ENCODE results near the gene ACBD5.
"Not testable (repeated sequence)": the region's sequence is repeated elsewhere in the genome, so short reads cannot be mapped to it uniquely, and the experiment has no call there.

Gene ACBD5

GRCh38 chr10:27240212-27241009 lies at the start of gene ACBD5:
Gene ACBD5, minus strand, starts transcription at chr10:27240797. Its CDS starts 109 bp downstream, at chr10:27240688.
- no peak for TF ChIP-seq ZNF274 (IDR thresholded peaks at IDR 0.05; ENCODE audit: low read depth, low read length)
- H3K4me3 ChIP-seq (ENCODE audit: low read length), result peak within 1 kb of the TSS; percentile 77

- H3K4me3 ChIP-seq (ENCODE audit: low read length), result no peak overlapping the region
- TF ChIP-seq ZNF274 (IDR thresholded peaks at IDR 0.05; ENCODE audit: low read depth, low read length), result no peak
Observed at GRCh38 chr10:27285093-27285492, 44.5 kb upstream of the ACBD5 start.

- TF ChIP-seq ZNF274 (IDR thresholded peaks at IDR 0.05; ENCODE audit: low read depth, low read length), result no peak
- no peak overlapping the region for H3K4me3 ChIP-seq (ENCODE audit: low read length)
Observed at GRCh38 chr10:27276581-27276980, 36.0 kb upstream of the ACBD5 start.

- H3K4me3 ChIP-seq (ENCODE audit: low read length), result not testable (repeated sequence)
Observed at GRCh38 chr10:27266025-27266424, 25.4 kb upstream of the ACBD5 start.

GRCh38 chr10:27262788-27263187 lies 22.2 kb upstream of the ACBD5 start:
- not testable (repeated sequence) for H3K4me3 ChIP-seq (ENCODE audit: low read length)

GRCh38 chr10:27258838-27259812 lies 18.5 kb upstream of the ACBD5 start:
- TF ChIP-seq ZNF274 (IDR thresholded peaks at IDR 0.05; ENCODE audit: low read depth, low read length), result no peak
- peak overlapping the region; percentile 54; the same call in 1 of the 2 replicates for H3K4me3 ChIP-seq (ENCODE audit: low read length)

- H3K4me3 ChIP-seq (ENCODE audit: low read length), result peak overlapping the region; percentile 54; the same call in 1 of the 2 replicates
Observed at GRCh38 chr10:27258492-27258837, 17.9 kb upstream of the ACBD5 start.

GRCh38 chr10:27256299-27257189 lies 15.9 kb upstream of the ACBD5 start:
- TF ChIP-seq ZNF274 (IDR thresholded peaks at IDR 0.05; ENCODE audit: low read depth, low read length), result no peak
- H3K4me3 ChIP-seq (ENCODE audit: low read length), result no peak overlapping the region

More at GRCh38 chr10:27258492-27258837, 17.9 kb upstream of the ACBD5 start:
- TF ChIP-seq ZNF274 (IDR thresholded peaks at IDR 0.05; ENCODE audit: low read depth, low read length), result no peak

GRCh38 chr10:27253576-27253975 lies 13.0 kb upstream of the ACBD5 start:
- H3K4me3 ChIP-seq (ENCODE audit: low read length), result no peak overlapping the region

GRCh38 chr10:27252267-27253000 lies 11.8 kb upstream of the ACBD5 start:
- no peak for TF ChIP-seq ZNF274 (IDR thresholded peaks at IDR 0.05; ENCODE audit: low read depth, low read length)
- H3K4me3 ChIP-seq (ENCODE audit: low read length), result peak overlapping the region; percentile 68; the same call in 1 of the 2 replicates

More at GRCh38 chr10:27253576-27253975, 13.0 kb upstream of the ACBD5 start:
- TF ChIP-seq ZNF274 (IDR thresholded peaks at IDR 0.05; ENCODE audit: low read depth, low read length), result no peak

GRCh38 chr10:27251554-27251953 lies 11.0 kb upstream of the ACBD5 start:
- no peak for TF ChIP-seq ZNF274 (IDR thresholded peaks at IDR 0.05; ENCODE audit: low read depth, low read length)
- no peak overlapping the region for H3K4me3 ChIP-seq (ENCODE audit: low read length)

GRCh38 chr10:27248215-27248614 lies 7.6 kb upstream of the ACBD5 start:
- no peak for TF ChIP-seq ZNF274 (IDR thresholded peaks at IDR 0.05; ENCODE audit: low read depth, low read length)
- H3K4me3 ChIP-seq (ENCODE audit: low read length), result no peak overlapping the region

- no peak overlapping the region for H3K4me3 ChIP-seq (ENCODE audit: low read length)
- TF ChIP-seq ZNF274 (IDR thresholded peaks at IDR 0.05; ENCODE audit: low read depth, low read length), result no peak
Observed at GRCh38 chr10:27247441-27247840, 6.8 kb upstream of the ACBD5 start.
